ENCODE measurements around the gene PPP1R9B.

The PPP1R9B gene

DNA sequence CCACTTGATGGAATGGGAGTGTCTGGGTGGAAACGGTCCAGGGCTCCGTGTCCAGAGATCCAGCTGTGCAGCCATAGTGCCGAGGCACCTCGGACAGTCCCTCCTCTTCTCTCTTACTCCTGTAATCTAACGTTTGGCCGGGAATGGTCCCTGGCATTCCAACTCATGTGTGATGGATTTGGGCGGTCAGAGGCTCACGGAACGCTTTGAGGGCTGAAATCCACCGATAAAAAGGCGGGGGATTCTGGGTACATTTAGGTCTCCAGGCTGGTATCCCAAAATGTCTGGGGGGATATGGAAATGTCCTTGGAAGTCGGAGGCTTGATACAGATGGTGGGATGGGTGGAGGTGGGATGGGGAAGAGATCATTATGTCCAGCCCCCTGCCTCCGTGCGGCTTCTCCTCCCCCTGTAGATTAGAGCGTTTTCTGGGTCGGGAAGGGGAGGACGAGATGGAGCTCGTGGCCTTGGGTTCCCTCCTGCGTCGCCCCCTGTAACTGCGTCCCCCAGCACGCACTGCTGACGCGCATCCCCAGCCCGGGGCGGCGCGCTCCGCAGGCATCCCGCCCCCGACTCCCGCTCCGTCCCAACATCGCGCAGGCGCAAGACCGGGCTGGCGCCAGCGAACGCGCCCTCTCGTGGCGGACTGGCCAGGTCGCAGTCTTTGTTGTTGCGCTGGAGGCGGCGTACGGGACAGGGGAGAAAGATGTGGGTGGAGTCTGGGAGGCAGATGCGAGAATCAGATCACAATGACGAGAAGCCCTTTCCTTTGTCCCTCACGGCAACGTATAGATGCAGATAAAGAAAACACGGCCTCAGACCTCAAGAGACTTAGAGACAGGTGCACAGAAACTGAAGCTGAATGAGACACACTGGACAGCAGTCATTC lies 10.8 kb upstream of the PPP1R9B start:
- Mint-ChIP-seq H3K27me3 (no peaks in the 10 kb centered on the region), H3K4me3 (peak overlapping the region; percentile 89), H3K27ac (peak overlapping the region; percentile 96), H3K36me3 (no peaks in the 10 kb centered on the region), H3K9me3 (ENCODE audit: low read depth) (no peaks in the 10 kb centered on the region), H3K4me1 (ENCODE audit: low read depth) (peaks cover 49% of the 10 kb centered on the region)

DNA sequence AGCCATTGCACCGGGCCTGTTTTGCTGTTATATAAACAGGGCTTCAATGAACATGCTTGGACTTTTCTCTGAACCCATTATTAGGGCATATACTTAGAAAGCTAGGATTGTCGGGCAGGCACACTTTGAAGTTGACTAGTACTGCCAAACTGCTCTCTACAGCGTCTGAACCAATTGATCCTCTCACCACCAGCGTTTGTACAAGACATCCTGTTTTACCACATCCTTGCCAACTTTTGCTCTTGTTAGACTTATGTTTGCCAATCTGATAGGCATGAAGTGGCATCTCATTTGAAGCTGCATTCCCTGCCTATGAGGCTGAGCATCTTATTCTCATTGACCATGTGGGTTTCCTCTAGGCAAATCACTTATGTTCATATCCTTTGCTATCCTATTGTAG lies 7.4 kb upstream of the PPP1R9B start:
- no peaks in the 10 kb centered on the region for H3K9me3 Mint-ChIP-seq (ENCODE audit: low read depth)
- H3K36me3 Mint-ChIP-seq, result no peaks in the 10 kb centered on the region
- peaks cover 52% of the 10 kb centered on the region for H3K4me1 Mint-ChIP-seq (ENCODE audit: low read depth)
- no peak overlapping the region for H3K4me3 Mint-ChIP-seq
- peak overlapping the region; percentile 78 for H3K27ac Mint-ChIP-seq
- H3K27me3 Mint-ChIP-seq, result no peaks in the 10 kb centered on the region

- Mint-ChIP-seq H3K4me3 (no peak overlapping the region), H3K9me3 (ENCODE audit: low read depth) (no peaks in the 10 kb centered on the region), H3K27ac (no peak overlapping the region), H3K4me1 (ENCODE audit: low read depth) (peaks cover 42% of the 10 kb centered on the region), H3K27me3 (no peaks in the 10 kb centered on the region), H3K36me3 (no peaks in the 10 kb centered on the region)
Measured at GRCh38 chr17:50155115-50155819, 4.8 kb upstream of the PPP1R9B start.

DNA sequence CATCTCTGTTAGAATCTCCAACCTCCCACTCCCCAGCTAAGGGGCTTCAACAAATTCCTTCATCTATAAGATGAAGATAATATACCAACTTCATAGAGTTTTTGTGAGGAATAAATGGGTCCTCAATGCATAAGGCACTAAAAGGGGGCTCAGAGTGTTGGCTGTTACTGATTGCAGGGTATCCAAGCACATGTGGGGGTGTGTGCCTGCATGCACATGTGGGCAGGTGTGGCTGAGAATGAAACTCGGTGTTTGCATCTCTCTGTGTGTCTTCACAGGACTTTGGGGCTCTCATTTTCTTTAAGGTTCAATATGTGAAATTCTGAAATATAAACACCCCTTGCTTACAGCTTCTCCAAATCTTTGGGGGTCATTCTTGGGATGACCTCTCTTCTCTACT lies 4.1 kb upstream of the PPP1R9B start:
- Mint-ChIP-seq H3K4me3 (no peak overlapping the region), H3K27me3 (no peaks in the 10 kb centered on the region), H3K4me1 (ENCODE audit: low read depth) (peaks cover 42% of the 10 kb centered on the region), H3K27ac (peak overlapping the region; percentile 46), H3K36me3 (no peaks in the 10 kb centered on the region), H3K9me3 (ENCODE audit: low read depth) (no peaks in the 10 kb centered on the region)

DNA sequence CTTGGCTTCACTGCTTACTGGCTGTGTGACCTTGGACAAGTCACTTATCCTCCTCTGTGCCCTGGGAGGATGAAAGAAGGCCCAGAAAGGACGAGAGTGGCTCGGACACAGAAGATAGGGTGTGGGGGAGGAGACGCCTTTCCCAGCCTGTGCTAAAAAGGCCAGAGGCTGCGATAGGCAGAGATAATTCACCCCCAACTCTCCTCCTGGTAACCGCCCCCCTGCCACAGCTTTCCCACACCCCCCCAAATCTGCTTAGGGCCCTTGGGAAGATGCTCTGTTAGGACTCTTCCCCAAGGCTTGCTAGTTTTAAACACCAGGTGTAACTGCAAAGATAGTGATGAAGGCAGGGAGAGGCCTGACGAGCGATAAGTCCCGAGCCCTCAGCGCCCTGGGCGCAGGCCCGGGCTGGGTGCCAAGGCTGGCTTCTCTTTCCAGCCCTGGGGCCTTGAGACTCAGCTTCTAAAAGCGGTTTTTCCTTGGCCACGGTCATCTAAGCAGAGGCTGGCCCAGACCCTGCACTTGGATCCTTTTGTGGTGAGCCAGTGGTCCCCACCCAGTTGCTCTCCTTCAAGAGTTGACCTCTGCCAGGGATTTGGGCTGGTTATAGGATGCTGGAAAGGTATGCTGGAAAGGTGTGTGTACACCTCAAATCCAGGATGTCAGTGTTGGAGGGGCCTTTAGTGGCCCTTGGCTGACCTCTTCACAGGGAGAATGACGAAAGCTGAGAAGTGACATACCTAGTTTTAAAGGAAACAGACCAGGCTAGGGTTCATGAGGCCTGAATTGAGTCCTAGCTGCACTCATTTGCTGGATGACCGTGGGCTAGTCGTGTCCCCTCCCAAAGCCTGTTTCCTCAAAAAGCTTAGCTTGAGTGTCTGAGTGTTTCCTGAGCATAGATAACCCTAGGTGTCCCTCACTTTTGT lies 3.4 kb upstream of the PPP1R9B start:
- no peaks in the 10 kb centered on the region for H3K9me3 Mint-ChIP-seq (ENCODE audit: low read depth)
- H3K4me1 Mint-ChIP-seq (ENCODE audit: low read depth), result peaks cover 42% of the 10 kb centered on the region
- no peaks in the 10 kb centered on the region for H3K27me3 Mint-ChIP-seq
- H3K27ac Mint-ChIP-seq, result peak overlapping the region; percentile 46
- no peak overlapping the region for H3K4me3 Mint-ChIP-seq
- H3K36me3 Mint-ChIP-seq, result no peaks in the 10 kb centered on the region

- H3K4me3 Mint-ChIP-seq, result no peak overlapping the region
- no peak overlapping the region for H3K27ac Mint-ChIP-seq
- H3K27me3 Mint-ChIP-seq, result no peaks in the 10 kb centered on the region
- H3K4me1 Mint-ChIP-seq (ENCODE audit: low read depth), result peaks cover 38% of the 10 kb centered on the region
- no peaks in the 10 kb centered on the region for H3K9me3 Mint-ChIP-seq (ENCODE audit: low read depth)
- H3K36me3 Mint-ChIP-seq, result no peaks in the 10 kb centered on the region
Measured at GRCh38 chr17:50152736-50153135, 2.3 kb upstream of the PPP1R9B start.

- peaks cover 40% of the 10 kb centered on the region for H3K4me1 Mint-ChIP-seq (ENCODE audit: low read depth)
- H3K36me3 Mint-ChIP-seq, result no peaks in the 10 kb centered on the region
- H3K27ac Mint-ChIP-seq, result peak overlapping the region; percentile 83
- no peaks in the 10 kb centered on the region for H3K9me3 Mint-ChIP-seq (ENCODE audit: low read depth)
- no peaks in the 10 kb centered on the region for H3K27me3 Mint-ChIP-seq
- H3K4me3 Mint-ChIP-seq, result peak overlapping the region; percentile 86
Measured at GRCh38 chr17:50151937-50152547, 1.6 kb upstream of the PPP1R9B start.

DNA sequence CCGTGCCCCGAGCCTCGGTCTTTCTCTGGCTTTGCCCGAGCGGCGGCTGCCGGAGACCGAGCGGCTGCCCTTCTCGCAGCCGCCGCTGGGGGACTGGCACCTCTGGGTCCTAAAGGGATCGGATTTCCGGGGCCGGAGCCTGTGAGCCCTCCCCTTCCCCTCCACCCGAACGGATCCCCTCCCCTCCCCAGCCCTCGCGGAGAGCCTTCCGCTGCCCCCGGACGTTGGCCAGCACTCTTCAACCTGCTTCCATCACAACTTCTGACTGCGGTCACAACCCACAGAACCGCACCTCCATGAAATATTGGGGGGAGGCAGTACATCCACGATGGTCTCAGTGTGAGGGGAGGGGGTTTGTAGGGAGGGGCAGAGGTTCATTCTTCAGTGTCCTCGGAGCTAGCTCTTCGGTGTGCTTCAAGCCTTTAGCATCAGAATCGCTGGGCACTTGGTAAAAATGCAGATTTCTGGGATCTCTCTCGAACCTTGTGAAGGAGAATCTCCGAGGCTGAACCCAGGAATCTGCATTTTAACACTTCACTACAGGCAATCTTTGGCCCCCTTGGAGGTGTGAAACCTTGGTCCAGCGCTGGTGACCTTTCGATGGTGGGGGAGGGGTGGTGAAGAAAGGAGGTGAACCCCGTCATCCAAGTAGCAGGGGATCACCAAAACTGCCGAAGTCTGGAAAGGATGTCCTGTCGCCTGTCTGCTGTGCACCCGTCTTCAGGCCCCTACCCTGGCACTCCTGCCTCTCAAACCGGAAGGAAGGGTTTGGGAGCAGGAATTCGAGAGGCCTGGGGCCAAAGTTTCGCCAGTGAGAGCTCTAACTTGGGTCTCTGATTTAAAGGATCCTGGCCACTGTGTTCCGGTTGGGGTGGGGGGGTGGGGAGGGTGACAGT lies 812 bp upstream of the PPP1R9B start:
- Mint-ChIP-seq H3K9me3 (ENCODE audit: low read depth) (no peaks in the 10 kb centered on the region), H3K4me3 (peak overlapping the region; percentile 86)

GRCh38 chr17:50149417-50150353 lies 792 bp downstream of the PPP1R9B start:
- H3K27me3 Mint-ChIP-seq, result no peaks in the 10 kb centered on the region
- peak overlapping the region; percentile 87 for H3K4me3 Mint-ChIP-seq
- H3K4me1 Mint-ChIP-seq (ENCODE audit: low read depth), result peaks cover 54% of the 10 kb centered on the region

More for the DNA sequence above, 812 bp upstream of the PPP1R9B start:
- Mint-ChIP-seq H3K27me3 (no peaks in the 10 kb centered on the region), H3K4me1 (ENCODE audit: low read depth) (peaks cover 46% of the 10 kb centered on the region), H3K36me3 (no peaks in the 10 kb centered on the region), H3K27ac (peak overlapping the region; percentile 79)

DNA sequence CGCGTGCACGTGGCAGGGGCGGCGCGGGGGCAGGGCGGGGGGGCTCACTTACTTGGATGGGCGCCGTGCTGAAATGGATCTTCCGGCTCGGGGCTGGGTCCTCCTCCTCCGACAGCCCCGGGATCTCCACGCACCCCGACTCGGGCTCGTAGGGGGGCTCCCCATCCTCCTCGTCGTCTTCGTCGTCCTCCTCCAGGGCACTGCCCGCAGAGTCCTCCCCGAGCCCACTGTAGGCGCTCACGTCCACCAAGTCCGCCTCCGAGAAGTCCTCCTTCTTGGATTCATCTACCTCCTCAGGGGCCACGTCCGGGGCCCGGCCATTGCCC lies 1.4 kb downstream of the PPP1R9B start:
- Mint-ChIP-seq H3K27me3 (no peaks in the 10 kb centered on the region), H3K9me3 (ENCODE audit: low read depth) (no peaks in the 10 kb centered on the region), H3K4me1 (ENCODE audit: low read depth) (peaks cover 54% of the 10 kb centered on the region), H3K4me3 (peak overlapping the region; percentile 87), H3K36me3 (no peaks in the 10 kb centered on the region), H3K27ac (peak overlapping the region; percentile 83)

More at GRCh38 chr17:50149417-50150353, 792 bp downstream of the PPP1R9B start:
- Mint-ChIP-seq H3K27ac (peak overlapping the region; percentile 83), H3K9me3 (ENCODE audit: low read depth) (no peaks in the 10 kb centered on the region), H3K36me3 (no peaks in the 10 kb centered on the region)

DNA sequence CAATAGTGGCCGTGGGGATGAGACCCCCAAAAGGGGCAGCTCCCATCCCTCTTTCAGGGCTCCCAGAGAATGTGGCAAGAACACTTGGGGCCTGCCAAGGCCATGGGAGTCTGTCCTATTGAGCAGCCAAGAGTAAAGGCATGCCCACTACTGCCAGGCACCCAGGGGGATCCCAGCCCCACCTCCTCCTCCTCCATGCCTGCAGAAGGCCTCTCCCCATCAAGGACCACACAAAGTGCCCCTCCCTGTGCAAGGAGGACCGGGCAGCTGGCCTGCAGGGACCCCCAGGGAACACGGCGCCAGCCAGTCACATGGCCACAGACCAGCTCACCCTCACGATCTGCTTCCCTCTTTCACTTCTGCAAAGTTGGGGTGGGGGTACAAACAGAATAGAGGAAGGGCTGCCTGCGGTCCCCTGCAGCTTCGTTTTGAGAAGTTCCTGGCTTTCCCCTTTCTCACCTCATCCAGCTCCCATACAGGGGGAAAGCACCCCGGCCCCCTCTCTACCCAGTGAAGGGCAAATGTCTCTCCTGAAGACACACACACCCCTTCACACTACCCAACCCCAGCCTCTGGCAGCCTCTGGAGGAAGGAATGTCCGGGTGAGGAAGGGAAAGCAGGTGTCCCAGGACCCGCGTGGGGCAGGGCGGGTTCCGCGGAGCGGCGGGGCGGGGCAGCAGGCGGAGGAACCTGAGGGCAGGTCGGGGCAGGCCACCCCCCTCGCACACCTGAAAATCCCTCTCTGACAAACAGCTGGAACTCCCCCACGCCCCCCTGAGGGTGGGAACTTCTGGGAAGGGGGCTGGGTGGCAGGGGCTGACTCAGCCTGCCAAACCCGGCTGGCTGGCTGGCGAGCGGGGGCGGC lies 2.0 kb downstream of the PPP1R9B start:
- Mint-ChIP-seq H3K27ac (peak overlapping the region; percentile 90), H3K4me1 (ENCODE audit: low read depth) (peaks cover 58% of the 10 kb centered on the region), H3K27me3 (no peaks in the 10 kb centered on the region), H3K4me3 (peak overlapping the region; percentile 95), H3K9me3 (ENCODE audit: low read depth) (no peaks in the 10 kb centered on the region), H3K36me3 (no peaks in the 10 kb centered on the region)

DNA sequence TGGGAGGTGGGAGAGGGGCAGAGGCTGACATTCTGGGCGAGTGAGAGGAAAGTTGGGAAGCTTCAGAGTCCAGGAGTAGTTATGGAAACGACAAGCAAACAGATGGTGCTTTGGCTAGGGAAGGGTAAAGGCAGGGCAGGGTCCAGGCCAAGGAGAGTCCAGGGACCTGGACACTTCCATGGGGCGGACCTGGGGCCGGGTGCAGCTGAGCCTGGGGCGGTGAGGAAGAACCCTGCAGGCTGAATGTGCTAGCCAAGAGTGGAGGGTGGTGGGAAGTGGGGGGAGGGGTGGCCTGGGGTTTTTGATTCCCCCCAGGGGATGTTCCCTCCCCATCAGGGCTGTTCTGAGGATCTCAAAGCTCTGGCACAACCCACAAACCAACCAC lies 2.6 kb downstream of the PPP1R9B start:
- H3K9me3 Mint-ChIP-seq (ENCODE audit: low read depth), result no peaks in the 10 kb centered on the region
- H3K27ac Mint-ChIP-seq, result peak overlapping the region; percentile 86
- H3K4me1 Mint-ChIP-seq (ENCODE audit: low read depth), result peaks cover 61% of the 10 kb centered on the region

More for the DNA sequence above, 2.6 kb downstream of the PPP1R9B start:
- peak overlapping the region; percentile 95 for H3K4me3 Mint-ChIP-seq
- H3K27me3 Mint-ChIP-seq, result no peaks in the 10 kb centered on the region
- H3K36me3 Mint-ChIP-seq, result no peaks in the 10 kb centered on the region

All from activated naive CD8-positive, alpha-beta T cell (primary cell).